ENCODE results near the gene IFIT2.
"Not testable (repeated sequence)": the region's sequence is repeated elsewhere in the genome, so short reads cannot be mapped to it uniquely, and the experiment has no call there.

Gene IFIT2

GRCh38 chr10:89301721-89302445, at the start of gene IFIT2:
Gene IFIT2, plus strand, starts transcription at chr10:89302046. Its CDS starts 78 bp downstream, at chr10:89302124.
- FAIRE-seq (peak; percentile 76), DNase-seq (ENCODE audit: extremely low spot score, insufficient read length, low read depth) (peak; percentile 29)

GRCh38 chr10:89252225-89252585, 49.6 kb upstream of the IFIT2 start:
- no peak for FAIRE-seq

GRCh38 chr10:89255091-89255579, 46.7 kb upstream of the IFIT2 start:
- not testable (repeated sequence) for FAIRE-seq; DNase-seq (ENCODE audit: extremely low spot score, insufficient read length, low read depth)

More at GRCh38 chr10:89252225-89252585, 49.6 kb upstream of the IFIT2 start:
- no peak for DNase-seq (ENCODE audit: extremely low spot score, insufficient read length, low read depth)

GRCh38 chr10:89255793-89256192, 46.1 kb upstream of the IFIT2 start:
- no peak for DNase-seq (ENCODE audit: extremely low spot score, insufficient read length, low read depth)
- FAIRE-seq: no peak

GRCh38 chr10:89256340-89256739, 45.5 kb upstream of the IFIT2 start:
- FAIRE-seq: no peak
- DNase-seq (ENCODE audit: extremely low spot score, insufficient read length, low read depth): no peak

- DNase-seq (ENCODE audit: extremely low spot score, insufficient read length, low read depth): no peak
- FAIRE-seq: no peak
Observed at GRCh38 chr10:89256962-89257361, 44.9 kb upstream of the IFIT2 start.

GRCh38 chr10:89257581-89257980, 44.3 kb upstream of the IFIT2 start:
- no peak for DNase-seq (ENCODE audit: extremely low spot score, insufficient read length, low read depth)
- FAIRE-seq: no peak

- FAIRE-seq (no peak), DNase-seq (ENCODE audit: extremely low spot score, insufficient read length, low read depth) (no peak)
Observed at GRCh38 chr10:89258881-89259280, 43.0 kb upstream of the IFIT2 start.

GRCh38 chr10:89262086-89263051, 39.5 kb upstream of the IFIT2 start:
- DNase-seq (ENCODE audit: extremely low spot score, insufficient read length, low read depth): no peak
- FAIRE-seq: no peak

- no peak for FAIRE-seq
- no peak for DNase-seq (ENCODE audit: extremely low spot score, insufficient read length, low read depth)
Observed at GRCh38 chr10:89263091-89263490, 38.8 kb upstream of the IFIT2 start.

- no peak for DNase-seq (ENCODE audit: extremely low spot score, insufficient read length, low read depth)
- FAIRE-seq: no peak
Observed at GRCh38 chr10:89263531-89263930, 38.3 kb upstream of the IFIT2 start.

GRCh38 chr10:89266721-89267453, 35.0 kb upstream of the IFIT2 start:
- DNase-seq (ENCODE audit: extremely low spot score, insufficient read length, low read depth): no peak
- no peak for FAIRE-seq

- DNase-seq (ENCODE audit: extremely low spot score, insufficient read length, low read depth): no peak
- no peak for FAIRE-seq
Observed at GRCh38 chr10:89269433-89270152, 32.3 kb upstream of the IFIT2 start.

GRCh38 chr10:89270153-89270483, 31.7 kb upstream of the IFIT2 start:
- DNase-seq (ENCODE audit: extremely low spot score, insufficient read length, low read depth) (no peak), FAIRE-seq (no peak)

- DNase-seq (ENCODE audit: extremely low spot score, insufficient read length, low read depth) (no peak), FAIRE-seq (no peak)
Observed at GRCh38 chr10:89271532-89271931, 30.3 kb upstream of the IFIT2 start.

GRCh38 chr10:89273680-89274079, 28.2 kb upstream of the IFIT2 start:
- DNase-seq (ENCODE audit: extremely low spot score, insufficient read length, low read depth) (no peak), FAIRE-seq (no peak)

- DNase-seq (ENCODE audit: extremely low spot score, insufficient read length, low read depth) (no peak), FAIRE-seq (no peak)
Observed at GRCh38 chr10:89274928-89275327, 26.9 kb upstream of the IFIT2 start.

GRCh38 chr10:89275383-89275782, 26.5 kb upstream of the IFIT2 start:
- FAIRE-seq (no peak), DNase-seq (ENCODE audit: extremely low spot score, insufficient read length, low read depth) (no peak)

- no peak for FAIRE-seq
Observed at GRCh38 chr10:89278034-89278535, 23.8 kb upstream of the IFIT2 start.

More at GRCh38 chr10:89278034-89278535, 23.8 kb upstream of the IFIT2 start:
- DNase-seq (ENCODE audit: extremely low spot score, insufficient read length, low read depth): no peak
